Measurements from ENCODE around the gene LIPE. TPM values are rescaled to one million over a fixed set of nuclear protein-coding genes. Genes with fewer than 3 reads are reported as not detected.

LIPE gene
- total RNA-seq, 1 experiment from 2014 or later, result 16.3 TPM

DNA sequence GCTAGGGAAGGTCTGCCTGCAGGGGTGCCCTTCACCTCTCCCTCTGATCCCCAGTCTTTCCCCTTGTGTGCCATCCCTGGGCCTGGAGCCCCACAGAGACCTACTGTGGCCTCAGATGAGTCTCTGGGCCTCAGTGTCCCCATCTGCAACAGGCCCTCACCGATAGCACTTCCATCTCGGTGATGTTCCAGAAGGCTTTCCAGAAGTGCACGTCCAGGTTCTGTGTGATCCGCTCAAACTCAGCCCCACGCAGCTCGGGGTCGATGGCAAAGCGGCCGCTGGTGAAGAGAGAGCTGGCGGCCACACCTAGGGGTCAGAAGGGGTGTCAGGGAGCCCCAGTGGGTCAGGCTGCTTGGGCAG is 19.4 kb downstream of the LIPE start:
- H3K27me3 ChIP-seq (ENCODE audit: low read length), result no peaks in the 10 kb centered on the region
- no peak for DNase-seq
- H3K4me3 ChIP-seq (ENCODE audit: low read length), result no peak overlapping the region
- H2AFZ ChIP-seq (ENCODE audit: low read length), result no peak overlapping the region
- H3K9me2 ChIP-seq (replicated peaks; ENCODE audit: insufficient read depth, low read length), result no peaks in the 10 kb centered on the region
- no peak overlapping the region for H3K9ac ChIP-seq (ENCODE audit: low read length)
- H3K4me2 ChIP-seq (ENCODE audit: low read depth, low read length, poor library complexity, severe bottlenecking), result no peak overlapping the region
- peaks cover 1% of the 10 kb centered on the region for H3K4me1 ChIP-seq (ENCODE audit: low read length)
- peaks cover 15% of the 10 kb centered on the region; the same call in 1 of the 2 replicates for H4K20me1 ChIP-seq (ENCODE audit: insufficient read depth, low read depth, low read length)
- no peak overlapping the region for H3K27ac ChIP-seq (ENCODE audit: low read length)
- no peaks in the 10 kb centered on the region for H3K9me3 ChIP-seq (ENCODE audit: low read length)
- H3K79me2 ChIP-seq (ENCODE audit: low read length), result 0 out of 2 replicates have a peak, but pooled peaks cover 5% of the 10 kb centered on the region
- peaks cover 14% of the 10 kb centered on the region for H3K36me3 ChIP-seq (ENCODE audit: insufficient read depth, low read length)

DNA sequence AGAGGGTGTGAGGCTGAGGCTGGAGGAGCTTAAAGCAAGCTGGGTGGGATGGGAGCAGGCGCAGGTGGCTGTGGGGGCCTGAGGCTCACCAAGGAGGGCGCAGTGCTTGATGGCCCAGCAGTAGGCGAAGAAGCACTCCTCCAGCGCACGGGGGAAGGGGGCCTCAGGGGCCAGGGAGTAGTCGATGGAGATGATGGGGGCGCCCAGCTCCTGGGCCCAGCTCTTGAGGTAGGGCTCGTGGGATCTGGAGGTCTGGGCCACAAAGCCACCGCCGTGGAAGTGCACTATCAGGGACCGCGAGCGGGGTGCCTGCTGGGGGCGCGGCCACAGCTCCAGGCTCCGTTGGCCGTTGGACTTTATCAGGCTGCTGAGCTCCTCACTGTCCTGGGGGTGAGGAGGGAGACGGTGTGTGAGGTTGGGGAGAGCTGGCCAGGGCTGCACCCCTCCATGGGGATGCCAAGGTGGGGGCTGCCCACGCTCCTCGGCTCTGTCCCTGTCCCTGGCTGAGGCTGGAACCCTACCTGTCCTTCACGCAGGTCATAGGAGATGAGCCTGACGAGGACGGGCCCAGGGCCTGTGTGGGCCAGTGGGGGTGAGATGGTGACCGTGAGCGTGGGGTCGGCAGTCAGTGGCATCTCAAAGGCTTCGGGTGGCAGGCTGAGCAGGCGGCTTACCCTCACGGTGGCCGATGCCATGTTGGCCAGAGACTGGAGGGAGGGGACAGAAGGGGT is 19.9 kb downstream of the LIPE start:
- Histone ChIP-seq H3K4me1 (ENCODE audit: low read length) (peaks cover 6% of the 10 kb centered on the region), H2AFZ (ENCODE audit: low read length) (no peak overlapping the region), H3K4me2 (ENCODE audit: low read depth, low read length, poor library complexity, severe bottlenecking) (no peak overlapping the region), H3K9me3 (ENCODE audit: low read length) (no peaks in the 10 kb centered on the region), H3K36me3 (ENCODE audit: insufficient read depth, low read length) (peaks cover 14% of the 10 kb centered on the region), H4K20me1 (ENCODE audit: insufficient read depth, low read depth, low read length) (peaks cover 15% of the 10 kb centered on the region; the same call in 1 of the 2 replicates), H3K4me3 (ENCODE audit: low read length) (no peak overlapping the region), H3K27ac (ENCODE audit: low read length) (no peak overlapping the region), H3K27me3 (ENCODE audit: low read length) (no peaks in the 10 kb centered on the region), H3K9ac (ENCODE audit: low read length) (no peak overlapping the region), H3K79me2 (ENCODE audit: low read length) (0 out of 2 replicates have a peak, but pooled peaks cover 5% of the 10 kb centered on the region), H3K9me2 (replicated peaks; ENCODE audit: insufficient read depth, low read length) (no peaks in the 10 kb centered on the region)
- no peak for DNase-seq

DNA sequence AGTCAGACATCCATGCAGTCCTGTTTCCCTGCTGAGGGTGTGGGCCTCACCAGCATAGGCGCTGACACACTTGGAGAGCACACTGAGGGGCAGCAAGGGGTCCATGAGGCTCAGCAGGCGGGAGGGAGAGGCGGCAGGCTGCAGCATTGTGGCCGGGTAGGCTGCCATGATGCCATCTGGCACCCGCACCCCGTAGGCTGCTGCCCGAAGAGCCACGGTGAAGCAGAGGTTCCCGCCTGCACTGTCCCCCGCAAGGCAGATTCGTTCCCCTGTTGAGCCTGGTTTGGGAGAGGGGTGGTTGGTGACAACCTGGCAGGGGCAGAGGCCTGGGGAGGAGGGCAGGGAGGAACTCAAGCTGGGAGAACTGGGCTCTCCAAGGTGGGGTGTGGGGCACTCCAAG is 21.1 kb downstream of the LIPE start:
- no peaks in the 10 kb centered on the region for H3K79me2 ChIP-seq (ENCODE audit: low read length)
- peaks cover 15% of the 10 kb centered on the region; the same call in 1 of the 2 replicates for H4K20me1 ChIP-seq (ENCODE audit: insufficient read depth, low read depth, low read length)
- H3K27ac ChIP-seq (ENCODE audit: low read length), result no peak overlapping the region
- no peak overlapping the region for H3K4me3 ChIP-seq (ENCODE audit: low read length)
- H3K4me1 ChIP-seq (ENCODE audit: low read length), result peaks cover 17% of the 10 kb centered on the region
- no peak overlapping the region for H3K9ac ChIP-seq (ENCODE audit: low read length)
- H3K4me2 ChIP-seq (ENCODE audit: low read depth, low read length, poor library complexity, severe bottlenecking), result no peak overlapping the region
- no peaks in the 10 kb centered on the region for H3K9me2 ChIP-seq (replicated peaks; ENCODE audit: insufficient read depth, low read length)
- no peaks in the 10 kb centered on the region for H3K27me3 ChIP-seq (ENCODE audit: low read length)
- peaks cover 14% of the 10 kb centered on the region for H3K36me3 ChIP-seq (ENCODE audit: insufficient read depth, low read length)
- no peaks in the 10 kb centered on the region for H3K9me3 ChIP-seq (ENCODE audit: low read length)
- no peak overlapping the region for H2AFZ ChIP-seq (ENCODE audit: low read length)
- DNase-seq, result no peak

DNA sequence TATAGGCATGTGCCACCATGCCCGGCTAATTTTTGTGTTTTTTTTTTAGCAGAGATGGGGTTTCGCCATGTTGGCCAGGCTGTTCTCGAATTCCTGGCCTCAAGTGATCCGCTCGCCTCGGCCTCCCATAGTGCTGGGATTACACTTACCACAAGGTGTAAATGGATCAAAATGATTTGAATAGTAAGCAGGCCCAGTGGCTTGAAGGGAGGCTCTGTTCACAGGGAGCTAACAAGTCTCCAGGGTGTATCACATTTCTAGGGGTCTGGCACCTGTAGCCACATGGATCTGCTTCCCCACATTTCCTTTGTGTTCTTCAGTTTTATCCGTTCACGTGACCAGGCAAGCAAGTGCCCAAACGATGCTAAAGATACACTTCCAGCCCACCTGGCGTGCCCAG is 23.6 kb downstream of the LIPE start:
- Histone ChIP-seq H3K4me1 (ENCODE audit: low read length) (peaks cover 18% of the 10 kb centered on the region), H3K79me2 (ENCODE audit: low read length) (no peaks in the 10 kb centered on the region), H3K27ac (ENCODE audit: low read length) (no peak overlapping the region), H3K9me3 (ENCODE audit: low read length) (no peaks in the 10 kb centered on the region), H3K27me3 (ENCODE audit: low read length) (no peaks in the 10 kb centered on the region), H4K20me1 (ENCODE audit: insufficient read depth, low read depth, low read length) (peaks cover 7% of the 10 kb centered on the region; the same call in 1 of the 2 replicates), H3K9me2 (replicated peaks; ENCODE audit: insufficient read depth, low read length) (no peaks in the 10 kb centered on the region), H3K9ac (ENCODE audit: low read length) (no peak overlapping the region), H3K4me3 (ENCODE audit: low read length) (no peak overlapping the region), H2AFZ (ENCODE audit: low read length) (no peak overlapping the region), H3K4me2 (ENCODE audit: low read depth, low read length, poor library complexity, severe bottlenecking) (no peak overlapping the region), H3K36me3 (ENCODE audit: insufficient read depth, low read length) (peaks cover 14% of the 10 kb centered on the region)
- DNase-seq, result no peak

DNA sequence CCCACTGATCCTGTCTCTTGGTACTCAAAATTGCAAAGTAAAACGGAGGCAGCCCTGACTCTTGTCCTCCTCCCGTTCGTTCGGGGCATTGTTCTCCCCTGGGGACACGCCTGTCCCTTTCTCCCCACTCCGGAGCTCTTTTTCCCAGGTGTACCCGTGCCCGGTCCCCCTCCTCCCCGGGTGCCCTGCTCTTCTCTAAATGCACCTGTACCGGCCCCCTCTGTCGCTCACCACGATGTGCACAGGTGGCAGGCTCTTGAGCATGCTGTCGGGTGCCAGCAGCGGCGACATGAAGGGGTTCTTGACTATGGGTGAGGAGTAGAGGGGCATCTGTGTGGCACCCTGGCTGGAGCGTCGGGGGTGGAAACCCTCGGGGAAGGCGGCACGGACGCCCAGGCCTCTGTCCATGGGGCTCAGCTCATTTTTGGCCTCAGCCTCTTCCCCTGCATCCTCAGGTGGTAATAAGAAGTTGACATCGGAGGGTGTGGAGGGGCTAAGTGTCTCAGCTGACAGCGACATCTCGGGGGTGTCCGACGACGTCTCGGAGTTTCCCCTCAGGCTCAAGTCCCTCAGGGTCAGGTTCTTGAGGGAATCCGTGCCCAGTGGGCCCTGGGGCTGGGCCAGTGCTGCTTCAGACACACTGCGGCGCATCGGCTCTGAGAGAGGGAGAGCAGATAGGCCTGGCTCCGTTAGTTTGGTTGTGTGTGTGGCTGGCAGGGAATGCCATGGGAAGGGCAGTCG is 24.6 kb downstream of the LIPE start:
- H3K9me3 ChIP-seq (ENCODE audit: low read length), result no peaks in the 10 kb centered on the region
- no peak overlapping the region for H3K27ac ChIP-seq (ENCODE audit: low read length)
- no peaks in the 10 kb centered on the region for H3K27me3 ChIP-seq (ENCODE audit: low read length)
- H3K4me3 ChIP-seq (ENCODE audit: low read length), result peak overlapping the region; percentile 65
- peaks cover 5% of the 10 kb centered on the region for H3K79me2 ChIP-seq (ENCODE audit: low read length)
- H3K9ac ChIP-seq (ENCODE audit: low read length), result peak overlapping the region; percentile 70
- H4K20me1 ChIP-seq (ENCODE audit: insufficient read depth, low read depth, low read length), result peaks cover 3% of the 10 kb centered on the region; the same call in 1 of the 2 replicates
- H3K9me2 ChIP-seq (replicated peaks; ENCODE audit: insufficient read depth, low read length), result no peaks in the 10 kb centered on the region
- H3K36me3 ChIP-seq (ENCODE audit: insufficient read depth, low read length), result peaks cover 10% of the 10 kb centered on the region
- H3K4me1 ChIP-seq (ENCODE audit: low read length), result peaks cover 24% of the 10 kb centered on the region
- no peak overlapping the region for H2AFZ ChIP-seq (ENCODE audit: low read length)
- DNase-seq, result no peak
- H3K4me2 ChIP-seq (ENCODE audit: low read depth, low read length, poor library complexity, severe bottlenecking), result peak overlapping the region; percentile 65

DNA sequence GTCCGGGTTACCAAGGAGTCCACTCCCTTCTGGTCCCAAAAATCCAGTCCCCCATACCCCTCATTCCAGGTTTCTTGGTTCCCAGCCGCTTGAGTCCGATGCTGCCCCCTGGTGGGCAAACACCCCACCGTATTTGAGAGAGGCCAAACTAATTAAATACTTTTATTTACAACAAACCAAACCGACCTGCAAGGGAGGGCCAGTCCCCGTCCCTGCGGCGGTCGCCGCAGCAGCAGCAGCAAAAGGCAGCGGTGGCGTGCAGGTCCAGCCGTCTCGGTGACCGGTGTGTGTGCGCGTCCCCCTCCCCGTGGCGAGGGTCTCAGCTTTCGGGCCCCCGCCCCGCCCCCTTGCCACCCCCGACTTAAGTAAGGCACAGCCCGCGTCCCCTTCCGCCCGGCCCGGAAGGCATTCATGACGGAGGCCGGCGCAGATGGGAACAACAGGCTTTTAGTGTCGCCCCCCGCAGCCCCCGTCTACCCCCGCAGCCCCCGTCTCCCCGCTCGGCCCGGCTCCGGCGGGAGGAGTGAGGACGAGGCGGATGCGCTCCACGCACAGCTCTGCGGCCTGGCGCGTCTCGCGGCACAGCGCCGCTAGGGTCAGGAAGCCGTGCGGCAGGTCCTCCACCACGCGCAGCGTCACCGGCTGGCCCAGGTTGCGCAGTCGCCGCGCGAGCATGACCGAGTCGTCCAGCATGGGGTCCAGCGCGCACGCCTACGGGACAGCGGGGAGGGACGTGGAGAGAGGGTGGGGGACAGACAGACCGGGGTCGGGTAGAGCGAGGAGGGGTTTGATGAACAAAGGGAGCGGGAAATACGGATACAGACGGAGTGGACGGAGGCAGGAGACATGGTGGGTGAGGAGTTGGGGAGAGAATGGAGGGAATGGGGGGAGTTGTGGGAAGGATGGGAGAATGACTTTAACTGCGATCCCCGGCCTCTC is 25.6 kb downstream of the LIPE start:
- peak overlapping the region; percentile 11; the same call in 1 of the 2 replicates for H3K27ac ChIP-seq (ENCODE audit: low read length)
- peak; percentile 91 for DNase-seq
- peak overlapping the region; percentile 65 for H3K4me2 ChIP-seq (ENCODE audit: low read depth, low read length, poor library complexity, severe bottlenecking)
- H2AFZ ChIP-seq (ENCODE audit: low read length), result no peak overlapping the region
- H3K4me3 ChIP-seq (ENCODE audit: low read length), result peak overlapping the region; percentile 65
- H3K9me3 ChIP-seq (ENCODE audit: low read length), result no peaks in the 10 kb centered on the region
- H3K4me1 ChIP-seq (ENCODE audit: low read length), result peaks cover 29% of the 10 kb centered on the region
- H3K27me3 ChIP-seq (ENCODE audit: low read length), result no peaks in the 10 kb centered on the region
- H4K20me1 ChIP-seq (ENCODE audit: insufficient read depth, low read depth, low read length), result peaks cover 3% of the 10 kb centered on the region; the same call in 1 of the 2 replicates
- peaks cover 10% of the 10 kb centered on the region for H3K79me2 ChIP-seq (ENCODE audit: low read length)
- no peaks in the 10 kb centered on the region for H3K9me2 ChIP-seq (replicated peaks; ENCODE audit: insufficient read depth, low read length)
- H3K36me3 ChIP-seq (ENCODE audit: insufficient read depth, low read length), result peaks cover 10% of the 10 kb centered on the region
- peak overlapping the region; percentile 70 for H3K9ac ChIP-seq (ENCODE audit: low read length)

DNA sequence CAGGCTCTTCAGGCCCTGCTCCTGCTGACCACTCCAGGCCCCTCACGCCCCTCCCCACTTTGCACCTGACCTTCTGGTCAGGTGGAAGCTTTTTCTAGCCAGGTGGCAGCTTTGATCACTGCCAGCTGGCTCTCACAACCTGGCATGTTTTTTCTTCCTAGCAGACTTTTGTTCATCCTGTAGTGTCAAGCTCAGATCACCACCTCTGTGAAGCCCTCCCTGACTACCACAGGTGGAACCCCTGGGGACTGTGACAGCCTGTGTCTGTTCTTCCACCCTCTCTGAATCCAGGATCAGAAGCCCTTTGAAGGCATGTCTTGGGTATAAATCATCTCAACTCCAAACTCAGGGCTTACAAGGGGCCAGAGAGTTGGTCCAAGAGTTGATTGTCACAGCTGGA is 26.8 kb downstream of the LIPE start:
- no peak overlapping the region for H2AFZ ChIP-seq (ENCODE audit: low read length)
- no peak overlapping the region for H3K4me3 ChIP-seq (ENCODE audit: low read length)
- H3K4me1 ChIP-seq (ENCODE audit: low read length), result peaks cover 38% of the 10 kb centered on the region
- no peaks in the 10 kb centered on the region for H3K27me3 ChIP-seq (ENCODE audit: low read length)
- peaks cover 10% of the 10 kb centered on the region for H3K79me2 ChIP-seq (ENCODE audit: low read length)
- peaks cover 6% of the 10 kb centered on the region for H3K36me3 ChIP-seq (ENCODE audit: insufficient read depth, low read length)
- no peaks in the 10 kb centered on the region for H3K9me2 ChIP-seq (replicated peaks; ENCODE audit: insufficient read depth, low read length)
- H3K27ac ChIP-seq (ENCODE audit: low read length), result no peak overlapping the region
- DNase-seq, result peak; percentile 64
- H3K4me2 ChIP-seq (ENCODE audit: low read depth, low read length, poor library complexity, severe bottlenecking), result no peak overlapping the region
- H3K9ac ChIP-seq (ENCODE audit: low read length), result no peak overlapping the region
- H3K9me3 ChIP-seq (ENCODE audit: low read length), result no peaks in the 10 kb centered on the region
- H4K20me1 ChIP-seq (ENCODE audit: insufficient read depth, low read depth, low read length), result peaks cover under 1% of the 10 kb centered on the region; the same call in 1 of the 2 replicates
